Gastrocnemius medialis (tissue), 4 donors: ENCODE measurements around the gene TMEM175. TPM values are rescaled to one million over a fixed set of nuclear protein-coding genes. Genes with fewer than 3 reads are reported as not detected.

Source experiments
- ATAC-seq, 2 donors: fragments of 150-250 bp; one replicate each; pipeline ENCODE4 v1.9.1; 2016
- DNase-seq, 2 donors: peaks; one replicate each; pipeline ENCODE4 v3.0.0-alpha.2; 2019
- H3K27ac ChIP-seq, 4 donors: fragments of 200-600 bp; sonication (generic); 1 replicate in 1 of 4; 2 replicates in 3 of 4; pipeline ENCODE4 v1.5.1; 2016 to 2018; ENCODE audit warnings: mild to moderate bottlenecking in 2 of 4, moderate library complexity in 1 of 4
- H3K27me3 ChIP-seq, 3 donors: fragments of 200-600 bp; sonication (generic) in 2 of 3; 1 replicate in 1 of 3; 2 replicates in 2 of 3; pipeline versions ENCODE4 v1.5.1 to v1.6.0; 2016 to 2019; ENCODE audit warnings: mild to moderate bottlenecking in 1 of 3, moderate library complexity in 1 of 3
- H3K36me3 ChIP-seq, 2 donors: fragments of 200-600 bp; sonication (generic) in 1 of 2; one replicate each; pipeline ENCODE4 v1.5.1; 2017 to 2018
- H3K4me1 ChIP-seq, 2 donors: fragments of 200-600 bp; sonication (generic) in 1 of 2; one replicate each; pipeline ENCODE4 v1.5.1; 2016 to 2017; ENCODE audit warnings: mild to moderate bottlenecking in 2 of 2
- H3K4me3 ChIP-seq, 4 donors: fragments of 200-600 bp; sonication (generic) in 3 of 4; 1 replicate in 1 of 4; 2 replicates in 3 of 4; pipeline ENCODE4 v1.5.1; 2016 to 2019; ENCODE audit warnings: mild to moderate bottlenecking in 2 of 4
- H3K9me3 ChIP-seq, 3 donors: fragments of 200-600 bp; sonication (generic) in 2 of 3; 1 replicate in 1 of 3; 2 replicates in 2 of 3; pipeline ENCODE4 v1.5.1; 2016 to 2019
- POLR2A ChIP-seq, 2 donors: fragments of 450-650 bp; IDR thresholded peaks; one replicate each; pipeline ENCODE4 v1.6.1; 2017; ENCODE audit warnings: antibody characterized with exemption in 2 of 2, mild to moderate bottlenecking in 2 of 2, moderate library complexity in 2 of 2
- in situ Hi-C, 4 donors: fragments of 200-750 bp; cut with MboI; loops; one replicate each; pipeline versions ENCODE4 v1.15.0 to v1.8.0; 2017; ENCODE audit warnings: low sequenced_read_pairs in 4 of 4
- intact Hi-C: fragments of 100-400 bp; cut with DNase I; formaldehyde crosslinking; loops from one replicate; pipeline ENCODE4 v1.15.1; 2023; ENCODE audit warnings: low total_unique reads
- total RNA-seq, 4 donors: library from RNA; depleted of rRNA; stranded (reverse); fragments of >200 nt; gene quantifications; one replicate each; pipeline versions ENCODE4 v1.1.0 to v1.2.3, GENCODE V29; 2016
- TF ChIP-seq, protein P1 (sequence below), 5 experiments: fragments of 450-650 bp in 3 of 5; fragments of 200-600 bp in 2 of 5; sonication (generic) in 2 of 5; IDR thresholded peaks in 4 of 5; conservative IDR thresholded peaks in 1 of 5; 1 replicate in 4 of 5; 2 replicates in 1 of 5; pipeline ENCODE4 v1.5.1; 2016 to 2019; ENCODE audit warnings: antibody characterized with exemption in 5 of 5, mild to moderate bottlenecking in 3 of 5, moderate library complexity in 3 of 5

The TMEM175 gene
- total RNA-seq, 4 donors from 2014 or later, result 15.3 to 29.6 (median 20.8) TPM

DNA sequence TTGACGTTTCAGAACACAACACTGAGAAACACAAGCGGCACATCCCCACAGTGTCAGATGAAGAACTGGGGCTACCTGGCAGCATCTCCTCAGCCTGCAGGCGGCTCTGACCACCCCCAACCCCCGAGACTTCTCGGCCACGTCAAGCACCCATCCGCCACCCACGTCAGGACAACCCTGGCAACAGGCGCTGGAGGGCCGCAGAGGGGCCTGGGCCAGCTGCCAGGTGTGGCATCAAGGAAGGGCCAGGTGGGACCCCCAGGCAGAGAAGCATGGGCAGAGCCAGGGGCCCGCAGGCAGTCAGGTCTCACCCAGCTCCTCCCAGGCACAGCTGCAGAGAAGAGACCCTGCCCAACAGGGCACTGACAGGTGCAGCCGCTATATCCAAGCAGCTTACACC, 22.4 kb upstream of the TMEM175 start:
- Histone ChIP-seq H3K27me3 (no peaks in the 10 kb centered on the region), H3K27ac (no peak overlapping the region), H3K4me1 (no peaks in the 10 kb centered on the region), H3K9me3 (no peaks in the 10 kb centered on the region), H3K36me3 (peaks cover 0 to 18% of the 10 kb centered on the region in 2 donors), H3K4me3 (no peak overlapping the region)
- no peak for ATAC-seq
- no peak for DNase-seq
- no peak for TF ChIP-seq POLR2A (IDR thresholded peaks at IDR 0.05)
- TF ChIP-seq, protein P1, sequence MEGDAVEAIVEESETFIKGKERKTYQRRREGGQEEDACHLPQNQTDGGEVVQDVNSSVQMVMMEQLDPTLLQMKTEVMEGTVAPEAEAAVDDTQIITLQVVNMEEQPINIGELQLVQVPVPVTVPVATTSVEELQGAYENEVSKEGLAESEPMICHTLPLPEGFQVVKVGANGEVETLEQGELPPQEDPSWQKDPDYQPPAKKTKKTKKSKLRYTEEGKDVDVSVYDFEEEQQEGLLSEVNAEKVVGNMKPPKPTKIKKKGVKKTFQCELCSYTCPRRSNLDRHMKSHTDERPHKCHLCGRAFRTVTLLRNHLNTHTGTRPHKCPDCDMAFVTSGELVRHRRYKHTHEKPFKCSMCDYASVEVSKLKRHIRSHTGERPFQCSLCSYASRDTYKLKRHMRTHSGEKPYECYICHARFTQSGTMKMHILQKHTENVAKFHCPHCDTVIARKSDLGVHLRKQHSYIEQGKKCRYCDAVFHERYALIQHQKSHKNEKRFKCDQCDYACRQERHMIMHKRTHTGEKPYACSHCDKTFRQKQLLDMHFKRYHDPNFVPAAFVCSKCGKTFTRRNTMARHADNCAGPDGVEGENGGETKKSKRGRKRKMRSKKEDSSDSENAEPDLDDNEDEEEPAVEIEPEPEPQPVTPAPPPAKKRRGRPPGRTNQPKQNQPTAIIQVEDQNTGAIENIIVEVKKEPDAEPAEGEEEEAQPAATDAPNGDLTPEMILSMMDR (IDR thresholded peaks at IDR 0.05 in 4 of 5, conservative IDR thresholded peaks at IDR 0.05 in 1 of 5), result no peak
- in situ Hi-C loops, result no loop called here
- intact Hi-C loops, result no loop called here

DNA sequence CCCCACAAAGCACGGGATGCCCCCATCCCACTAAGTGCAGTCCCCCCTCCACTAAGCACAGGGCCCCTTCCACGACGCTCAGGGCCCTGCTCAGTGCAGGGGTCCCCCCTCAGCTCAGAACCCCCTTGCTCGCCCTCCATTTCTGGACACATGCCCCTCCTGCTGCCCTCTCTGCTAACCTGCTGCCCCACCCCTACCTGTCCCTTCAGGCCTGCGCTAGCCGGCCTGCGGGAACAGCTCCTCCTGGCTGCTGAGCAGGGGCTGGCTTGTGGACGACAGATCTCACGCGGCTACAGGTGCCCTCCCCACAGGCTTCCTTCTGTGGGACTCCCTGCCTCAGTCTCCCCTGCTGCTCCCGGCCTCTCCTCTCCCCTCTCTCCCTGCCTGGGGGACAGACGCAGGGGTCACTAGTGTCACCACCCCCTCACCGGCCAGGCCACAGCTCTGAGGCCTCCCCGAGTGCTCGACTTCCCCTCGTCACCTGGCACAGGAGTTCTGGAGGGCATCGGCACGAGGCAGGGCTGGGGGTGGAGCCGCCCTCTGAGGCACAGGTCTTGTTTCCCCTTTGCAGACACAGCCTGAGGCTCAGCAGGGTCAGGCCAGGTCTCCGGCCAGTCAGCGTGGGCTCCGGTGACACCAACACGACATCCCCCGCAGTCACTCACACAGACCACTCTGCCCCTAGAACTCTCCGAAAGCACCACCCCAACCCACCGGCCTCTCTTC, 21.7 kb upstream of the TMEM175 start:
- Histone ChIP-seq H3K27ac (no peak overlapping the region), H3K9me3 (no peaks in the 10 kb centered on the region), H3K36me3 (peaks cover 0 to 18% of the 10 kb centered on the region in 2 donors), H3K4me1 (no peaks in the 10 kb centered on the region), H3K4me3 (no peak overlapping the region), H3K27me3 (no peaks in the 10 kb centered on the region)
- TF ChIP-seq POLR2A (IDR thresholded peaks at IDR 0.05), result no peak
- TF ChIP-seq, protein P1 (IDR thresholded peaks at IDR 0.05 in 4 of 5, conservative IDR thresholded peaks at IDR 0.05 in 1 of 5), result no peak
- in situ Hi-C loops, result no loop called here
- no peak for DNase-seq
- ATAC-seq, result no peak
- intact Hi-C loops, result no loop called here

DNA sequence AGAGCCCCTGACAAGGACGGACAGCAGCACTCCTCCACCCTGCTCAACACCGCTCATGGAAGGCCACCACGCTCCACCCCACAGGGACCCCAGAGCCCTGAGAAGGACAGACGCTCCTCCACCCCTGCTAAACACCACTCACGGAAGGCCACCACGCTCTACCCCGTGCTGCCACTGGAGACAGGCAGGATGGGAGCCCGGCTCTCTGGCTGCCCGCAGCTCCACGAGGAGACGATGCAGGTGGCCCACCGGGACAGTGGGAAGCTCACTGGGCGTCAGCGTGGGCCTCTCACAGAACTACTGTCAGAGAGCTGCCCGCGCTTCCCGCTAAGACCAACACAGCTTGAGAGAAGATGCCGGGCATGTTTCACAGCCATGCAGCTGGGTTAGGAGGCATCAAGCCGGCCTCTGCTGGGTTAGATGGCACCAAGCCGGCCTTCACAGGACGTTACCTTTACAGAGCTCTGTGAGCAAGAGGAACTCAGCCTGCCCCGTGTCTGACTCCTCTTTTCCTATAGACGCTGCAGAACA, 21.0 kb upstream of the TMEM175 start:
- no peak overlapping the region for H3K27ac ChIP-seq
- no peak for ATAC-seq
- intact Hi-C loops, result no loop called here
- H3K27me3 ChIP-seq, result no peaks in the 10 kb centered on the region
- peaks cover 0 to 18% of the 10 kb centered on the region in 2 donors for H3K36me3 ChIP-seq
- no peaks in the 10 kb centered on the region for H3K9me3 ChIP-seq
- in situ Hi-C loops, result no loop called here
- no peak overlapping the region for H3K4me3 ChIP-seq
- H3K4me1 ChIP-seq, result no peaks in the 10 kb centered on the region
- DNase-seq, result no peak
- TF ChIP-seq, protein P1 (IDR thresholded peaks at IDR 0.05 in 4 of 5, conservative IDR thresholded peaks at IDR 0.05 in 1 of 5), result no peak
- TF ChIP-seq POLR2A (IDR thresholded peaks at IDR 0.05), result no peak

DNA sequence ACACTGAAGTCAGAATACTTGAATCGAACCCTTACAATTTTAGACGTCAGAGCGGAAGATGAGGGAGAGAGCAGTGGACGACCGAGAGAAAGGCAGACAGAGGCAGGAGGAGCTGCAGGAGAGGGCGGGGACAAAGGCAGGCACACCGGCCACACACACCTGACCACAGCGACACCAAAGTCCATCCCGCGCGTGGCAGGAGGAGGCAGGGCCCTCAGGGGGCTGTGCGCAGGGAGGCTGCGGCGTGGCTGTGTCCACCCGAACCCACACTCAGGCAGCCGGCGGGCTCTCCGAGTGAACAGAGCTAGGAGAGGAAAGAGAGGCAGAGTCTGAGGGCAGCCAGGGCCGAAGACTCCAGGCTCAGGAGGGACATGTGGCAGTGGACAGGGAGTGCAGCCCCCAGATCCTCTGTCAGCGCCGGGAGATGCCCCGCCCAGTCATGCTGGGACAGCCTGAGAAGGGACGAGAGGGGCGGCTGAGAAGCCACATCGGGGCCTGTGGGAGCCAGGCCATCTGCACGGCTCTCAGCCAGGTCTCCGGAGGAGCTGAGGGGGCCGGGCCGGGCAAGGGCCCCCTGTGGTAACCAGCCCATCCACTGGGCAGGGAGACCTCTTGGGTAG, 20.3 kb upstream of the TMEM175 start:
- H3K9me3 ChIP-seq, result no peaks in the 10 kb centered on the region
- DNase-seq (no peak), ATAC-seq (no peak)
- intact Hi-C loops (no loop called here), in situ Hi-C loops (no loop called here)
- H3K4me1 ChIP-seq, result no peaks in the 10 kb centered on the region
- H3K4me3 ChIP-seq, result no peak overlapping the region
- H3K36me3 ChIP-seq, result peaks cover 0 to 18% of the 10 kb centered on the region in 2 donors
- H3K27ac ChIP-seq, result no peak overlapping the region
- TF ChIP-seq, protein P1 (IDR thresholded peaks at IDR 0.05 in 4 of 5, conservative IDR thresholded peaks at IDR 0.05 in 1 of 5), result no peak
- TF ChIP-seq POLR2A (IDR thresholded peaks at IDR 0.05), result no peak
- H3K27me3 ChIP-seq, result no peaks in the 10 kb centered on the region
